K562 (cell line): ENCODE results near the gene ATRAID. TPM values are rescaled to one million over a fixed set of nuclear protein-coding genes. Genes with fewer than 3 reads are reported as not detected.

Experiments used
- BRD4 ChIP-seq: fragments of 200-600 bp; sonication (generic); IDR thresholded peaks from 2 replicates; pipeline ENCODE4 v1.6.1; 2017; ENCODE audit warnings: inconsistent platforms
- HSF4 ChIP-seq: fragments of 250-450 bp; sonication (Bioruptor Pico); IDR thresholded peaks from 2 replicates; pipeline ENCODE4 v2.1.2; 2022; ENCODE audit warnings: mild to moderate bottlenecking, moderate library complexity, borderline replicate concordance
- PHB ChIP-seq: fragments of 250-450 bp; sonication (Bioruptor Pico); IDR thresholded peaks from 2 replicates; pipeline ENCODE4 v1.5.0; 2021
- SNRNP70 ChIP-seq: fragments of 200-400 bp; formaldehyde crosslinking; optimal IDR thresholded peaks from 2 replicates; pipeline ENCODE3; 2017; ENCODE audit warnings: low read depth, low read length
- SRSF3 ChIP-seq: fragments of 200-400 bp; formaldehyde crosslinking; IDR thresholded peaks from 2 replicates; pipeline ENCODE4 v1.6.1; 2016; ENCODE audit warnings: mild to moderate bottlenecking, low read length, moderate library complexity; ENCODE audit not compliant: insufficient read depth
- STAT5A ChIP-seq: IDR thresholded peaks from 2 replicates; pipeline ENCODE4 v1.6.1; 2012; ENCODE audit warnings: low read length, inconsistent platforms, borderline replicate concordance
- TEAD1 ChIP-seq, 2 experiments: fragments of 450-650 bp in 1 of 2; sonication (generic) in 1 of 2; formaldehyde crosslinking; IDR thresholded peaks; 2 replicates each; pipeline versions ENCODE4 v1.4.0 to v1.8.0; 2020 to 2022; ENCODE audit warnings: mild to moderate bottlenecking in 2 of 2, missing genetic modification reagents in 1 of 2
- TRIM28 ChIP-seq: fragments of 450-650 bp; IDR thresholded peaks from 2 replicates; pipeline ENCODE4 v1.6.1; 2017
- ZNF165 ChIP-seq: fragments of 250-450 bp; sonication (Bioruptor Pico); IDR thresholded peaks from 2 replicates; pipeline ENCODE4 v1.4.0; 2020; ENCODE audit warnings: borderline replicate concordance
- ZNF174 ChIP-seq: fragments of 250-450 bp; sonication (Bioruptor Pico); IDR thresholded peaks from 2 replicates; pipeline ENCODE4 v1.4.0; 2020; ENCODE audit warnings: mild to moderate bottlenecking
- polyA plus RNA-seq, 8 experiments: library from polyadenylated mRNA; depleted of rRNA in 4 of 8; stranded (reverse) in 5 of 8; unstranded in 3 of 8; fragments of >200 nt; fragmentation: Nextera tagmentation in 2 of 8; fragmentation: Illumina TruSeq in 1 of 8; extraction: Ambion mirVana in 2 of 8; extraction: Trizol in 1 of 8; gene quantifications; 2 replicates each; pipeline versions ENCODE4 v1.2.1 to v1.2.3, GENCODE V29; 2011 to 2014; ENCODE audit warnings: inconsistent platforms in 1 of 8, missing spikeins in 1 of 8
- total RNA-seq, 7 experiments: library from RNA; depleted of rRNA in 6 of 7; stranded (reverse); fragments of >200 nt in 6 of 7; fragmentation: Illumina TruSeq in 2 of 7; extraction: Trizol in 2 of 7; gene quantifications; 2 replicates each; pipeline versions ENCODE4 v1.2.1 to v1.2.3, GENCODE V29; 2011 to 2021; ENCODE audit warnings: low replicate concordance in 1 of 7
- TF ChIP-seq, protein P1 (sequence below): fragments of 450-650 bp; IDR thresholded peaks from 2 replicates; pipeline ENCODE4 v1.6.1; 2016; ENCODE audit warnings: mild to moderate bottlenecking, moderate library complexity
- TF ChIP-seq, protein P2 (sequence below): fragments of 450-650 bp; formaldehyde crosslinking; IDR thresholded peaks from 2 replicates; pipeline ENCODE4 v1.4.0; 2020; ENCODE audit warnings: mild to moderate bottlenecking, moderate library complexity
- TF ChIP-seq, protein P3 (sequence below): fragments of 450-650 bp; IDR thresholded peaks from 2 replicates; pipeline ENCODE4 v1.6.1; 2016; ENCODE audit warnings: missing biosample characterization, missing genetic modification characterization

Gene ATRAID
- total and polyA plus RNA-seq, 9 of the 15 experiments (the other 6 are each of a cell fraction or from before 2014, with no cell fraction given): 70.2 to 187 (median 108) TPM

DNA sequence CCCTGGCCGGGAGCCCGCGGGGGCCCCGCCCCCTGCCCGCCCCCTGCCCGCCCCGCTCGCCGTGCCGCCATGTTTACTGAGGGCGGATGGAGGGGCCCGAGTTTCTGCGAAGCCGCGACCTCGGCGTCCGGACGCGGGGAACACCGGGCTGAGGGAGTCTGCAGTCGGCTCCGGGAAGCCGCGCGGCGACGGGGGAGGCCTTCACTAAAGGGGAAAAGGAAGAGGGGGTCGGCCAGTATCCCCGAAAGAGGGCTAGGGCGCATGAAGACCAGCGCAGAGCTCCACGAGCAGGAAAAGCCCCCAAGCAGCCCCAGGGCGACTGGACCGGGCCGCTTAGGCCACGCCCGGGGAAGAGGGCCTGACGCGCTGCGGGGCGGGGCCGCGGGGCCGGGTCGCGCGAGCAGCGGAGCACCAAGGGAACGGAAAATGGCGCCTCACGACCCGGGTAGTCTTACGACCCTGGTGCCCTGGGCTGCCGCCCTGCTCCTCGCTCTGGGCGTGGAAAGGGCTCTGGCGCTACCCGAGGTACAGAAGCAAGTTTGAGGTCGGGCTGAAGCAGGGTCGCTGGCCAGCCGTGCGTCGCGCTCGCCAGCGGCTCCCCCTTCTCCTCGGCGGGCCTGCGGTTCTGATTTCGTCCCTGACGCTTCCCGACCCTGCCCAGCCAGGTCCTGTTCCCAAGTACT lies at the start of gene ATRAID, which contains the start of gene SLC5A6 (continued):
- TF ChIP-seq, protein P1, sequence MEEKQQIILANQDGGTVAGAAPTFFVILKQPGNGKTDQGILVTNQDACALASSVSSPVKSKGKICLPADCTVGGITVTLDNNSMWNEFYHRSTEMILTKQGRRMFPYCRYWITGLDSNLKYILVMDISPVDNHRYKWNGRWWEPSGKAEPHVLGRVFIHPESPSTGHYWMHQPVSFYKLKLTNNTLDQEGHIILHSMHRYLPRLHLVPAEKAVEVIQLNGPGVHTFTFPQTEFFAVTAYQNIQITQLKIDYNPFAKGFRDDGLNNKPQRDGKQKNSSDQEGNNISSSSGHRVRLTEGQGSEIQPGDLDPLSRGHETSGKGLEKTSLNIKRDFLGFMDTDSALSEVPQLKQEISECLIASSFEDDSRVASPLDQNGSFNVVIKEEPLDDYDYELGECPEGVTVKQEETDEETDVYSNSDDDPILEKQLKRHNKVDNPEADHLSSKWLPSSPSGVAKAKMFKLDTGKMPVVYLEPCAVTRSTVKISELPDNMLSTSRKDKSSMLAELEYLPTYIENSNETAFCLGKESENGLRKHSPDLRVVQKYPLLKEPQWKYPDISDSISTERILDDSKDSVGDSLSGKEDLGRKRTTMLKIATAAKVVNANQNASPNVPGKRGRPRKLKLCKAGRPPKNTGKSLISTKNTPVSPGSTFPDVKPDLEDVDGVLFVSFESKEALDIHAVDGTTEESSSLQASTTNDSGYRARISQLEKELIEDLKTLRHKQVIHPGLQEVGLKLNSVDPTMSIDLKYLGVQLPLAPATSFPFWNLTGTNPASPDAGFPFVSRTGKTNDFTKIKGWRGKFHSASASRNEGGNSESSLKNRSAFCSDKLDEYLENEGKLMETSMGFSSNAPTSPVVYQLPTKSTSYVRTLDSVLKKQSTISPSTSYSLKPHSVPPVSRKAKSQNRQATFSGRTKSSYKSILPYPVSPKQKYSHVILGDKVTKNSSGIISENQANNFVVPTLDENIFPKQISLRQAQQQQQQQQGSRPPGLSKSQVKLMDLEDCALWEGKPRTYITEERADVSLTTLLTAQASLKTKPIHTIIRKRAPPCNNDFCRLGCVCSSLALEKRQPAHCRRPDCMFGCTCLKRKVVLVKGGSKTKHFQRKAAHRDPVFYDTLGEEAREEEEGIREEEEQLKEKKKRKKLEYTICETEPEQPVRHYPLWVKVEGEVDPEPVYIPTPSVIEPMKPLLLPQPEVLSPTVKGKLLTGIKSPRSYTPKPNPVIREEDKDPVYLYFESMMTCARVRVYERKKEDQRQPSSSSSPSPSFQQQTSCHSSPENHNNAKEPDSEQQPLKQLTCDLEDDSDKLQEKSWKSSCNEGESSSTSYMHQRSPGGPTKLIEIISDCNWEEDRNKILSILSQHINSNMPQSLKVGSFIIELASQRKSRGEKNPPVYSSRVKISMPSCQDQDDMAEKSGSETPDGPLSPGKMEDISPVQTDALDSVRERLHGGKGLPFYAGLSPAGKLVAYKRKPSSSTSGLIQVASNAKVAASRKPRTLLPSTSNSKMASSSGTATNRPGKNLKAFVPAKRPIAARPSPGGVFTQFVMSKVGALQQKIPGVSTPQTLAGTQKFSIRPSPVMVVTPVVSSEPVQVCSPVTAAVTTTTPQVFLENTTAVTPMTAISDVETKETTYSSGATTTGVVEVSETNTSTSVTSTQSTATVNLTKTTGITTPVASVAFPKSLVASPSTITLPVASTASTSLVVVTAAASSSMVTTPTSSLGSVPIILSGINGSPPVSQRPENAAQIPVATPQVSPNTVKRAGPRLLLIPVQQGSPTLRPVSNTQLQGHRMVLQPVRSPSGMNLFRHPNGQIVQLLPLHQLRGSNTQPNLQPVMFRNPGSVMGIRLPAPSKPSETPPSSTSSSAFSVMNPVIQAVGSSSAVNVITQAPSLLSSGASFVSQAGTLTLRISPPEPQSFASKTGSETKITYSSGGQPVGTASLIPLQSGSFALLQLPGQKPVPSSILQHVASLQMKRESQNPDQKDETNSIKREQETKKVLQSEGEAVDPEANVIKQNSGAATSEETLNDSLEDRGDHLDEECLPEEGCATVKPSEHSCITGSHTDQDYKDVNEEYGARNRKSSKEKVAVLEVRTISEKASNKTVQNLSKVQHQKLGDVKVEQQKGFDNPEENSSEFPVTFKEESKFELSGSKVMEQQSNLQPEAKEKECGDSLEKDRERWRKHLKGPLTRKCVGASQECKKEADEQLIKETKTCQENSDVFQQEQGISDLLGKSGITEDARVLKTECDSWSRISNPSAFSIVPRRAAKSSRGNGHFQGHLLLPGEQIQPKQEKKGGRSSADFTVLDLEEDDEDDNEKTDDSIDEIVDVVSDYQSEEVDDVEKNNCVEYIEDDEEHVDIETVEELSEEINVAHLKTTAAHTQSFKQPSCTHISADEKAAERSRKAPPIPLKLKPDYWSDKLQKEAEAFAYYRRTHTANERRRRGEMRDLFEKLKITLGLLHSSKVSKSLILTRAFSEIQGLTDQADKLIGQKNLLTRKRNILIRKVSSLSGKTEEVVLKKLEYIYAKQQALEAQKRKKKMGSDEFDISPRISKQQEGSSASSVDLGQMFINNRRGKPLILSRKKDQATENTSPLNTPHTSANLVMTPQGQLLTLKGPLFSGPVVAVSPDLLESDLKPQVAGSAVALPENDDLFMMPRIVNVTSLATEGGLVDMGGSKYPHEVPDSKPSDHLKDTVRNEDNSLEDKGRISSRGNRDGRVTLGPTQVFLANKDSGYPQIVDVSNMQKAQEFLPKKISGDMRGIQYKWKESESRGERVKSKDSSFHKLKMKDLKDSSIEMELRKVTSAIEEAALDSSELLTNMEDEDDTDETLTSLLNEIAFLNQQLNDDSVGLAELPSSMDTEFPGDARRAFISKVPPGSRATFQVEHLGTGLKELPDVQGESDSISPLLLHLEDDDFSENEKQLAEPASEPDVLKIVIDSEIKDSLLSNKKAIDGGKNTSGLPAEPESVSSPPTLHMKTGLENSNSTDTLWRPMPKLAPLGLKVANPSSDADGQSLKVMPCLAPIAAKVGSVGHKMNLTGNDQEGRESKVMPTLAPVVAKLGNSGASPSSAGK: no peak
- TF ChIP-seq SRSF3 (no peak), SNRNP70 (no peak), HSF4 (CRISPR knock-in tag) (no peak), ZNF165 (no peak), TEAD1 (CRISPR knock-in tag; IDR thresholded peaks at IDR 0.05) (0 out of 4 replicates have a peak, but pooled peaks of 1 of the 2 experiments have one; percentile 15), TRIM28 (no peak), STAT5A (no peak), ZNF174 (no peak), BRD4 (peak; percentile 90; the same call in 1 of the 2 replicates), PHB (CRISPR knock-in tag) (no peak)
- TF ChIP-seq, protein P2, sequence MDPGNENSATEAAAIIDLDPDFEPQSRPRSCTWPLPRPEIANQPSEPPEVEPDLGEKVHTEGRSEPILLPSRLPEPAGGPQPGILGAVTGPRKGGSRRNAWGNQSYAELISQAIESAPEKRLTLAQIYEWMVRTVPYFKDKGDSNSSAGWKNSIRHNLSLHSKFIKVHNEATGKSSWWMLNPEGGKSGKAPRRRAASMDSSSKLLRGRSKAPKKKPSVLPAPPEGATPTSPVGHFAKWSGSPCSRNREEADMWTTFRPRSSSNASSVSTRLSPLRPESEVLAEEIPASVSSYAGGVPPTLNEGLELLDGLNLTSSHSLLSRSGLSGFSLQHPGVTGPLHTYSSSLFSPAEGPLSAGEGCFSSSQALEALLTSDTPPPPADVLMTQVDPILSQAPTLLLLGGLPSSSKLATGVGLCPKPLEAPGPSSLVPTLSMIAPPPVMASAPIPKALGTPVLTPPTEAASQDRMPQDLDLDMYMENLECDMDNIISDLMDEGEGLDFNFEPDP (CRISPR knock-in tag): no peak
- TF ChIP-seq, protein P3, sequence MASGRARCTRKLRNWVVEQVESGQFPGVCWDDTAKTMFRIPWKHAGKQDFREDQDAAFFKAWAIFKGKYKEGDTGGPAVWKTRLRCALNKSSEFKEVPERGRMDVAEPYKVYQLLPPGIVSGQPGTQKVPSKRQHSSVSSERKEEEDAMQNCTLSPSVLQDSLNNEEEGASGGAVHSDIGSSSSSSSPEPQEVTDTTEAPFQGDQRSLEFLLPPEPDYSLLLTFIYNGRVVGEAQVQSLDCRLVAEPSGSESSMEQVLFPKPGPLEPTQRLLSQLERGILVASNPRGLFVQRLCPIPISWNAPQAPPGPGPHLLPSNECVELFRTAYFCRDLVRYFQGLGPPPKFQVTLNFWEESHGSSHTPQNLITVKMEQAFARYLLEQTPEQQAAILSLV (tag): no peak
